ENCODE measurements around the gene BNIP2. TPM values are rescaled to one million over a fixed set of nuclear protein-coding genes. Genes with fewer than 3 reads are reported as not detected.

BNIP2 gene
- total RNA-seq, 1 experiment from 2014 or later, result 96.3 TPM

- H3K36me3 Mint-ChIP-seq (ENCODE audit: insufficient read depth, unreplicated experiment), result peaks cover 10% of the 10 kb centered on the region
- no peak for TF ChIP-seq CTCF (IDR thresholded peaks at IDR 0.05; ENCODE audit: unreplicated experiment)
- intact Hi-C loops (cut with micrococcal nuclease; ENCODE audit: unreplicated experiment), result no loop called here
- BruUV-seq (replicated peaks), result no TSS peak
- no peak overlapping the region for H3K4me3 Mint-ChIP-seq (ENCODE audit: low read depth, unreplicated experiment)
- no peaks in the 10 kb centered on the region for H3K4me1 Mint-ChIP-seq (ENCODE audit: low read depth, unreplicated experiment)
- no peaks in the 10 kb centered on the region for H3K27me3 Mint-ChIP-seq (ENCODE audit: unreplicated experiment)
- CTCF ChIA-PET, result no interaction called here
- H3K27ac Mint-ChIP-seq (ENCODE audit: unreplicated experiment), result no peak overlapping the region
- DNase-seq, result no peak
- no peaks in the 10 kb centered on the region for H3K9me3 Mint-ChIP-seq (ENCODE audit: low read depth, unreplicated experiment)
Observed at GRCh38 chr15:59659366-59659765, 29.8 kb downstream of the BNIP2 start.

GRCh38 chr15:59657635-59658125 is 31.4 kb downstream of the BNIP2 start:
- H3K36me3 Mint-ChIP-seq (ENCODE audit: insufficient read depth, unreplicated experiment), result peaks cover 15% of the 10 kb centered on the region
- DNase-seq, result peak; percentile 15
- H3K27ac Mint-ChIP-seq (ENCODE audit: unreplicated experiment), result no peak overlapping the region
- intact Hi-C loops (cut with micrococcal nuclease; ENCODE audit: unreplicated experiment), result no loop called here
- CTCF ChIA-PET, result interaction anchor here (0.6 to 0.9 kb wide), 5 partner anchors 63 to 270 kb away, joined by 3 to 4 read pairs (median 3); no protein-coding TSS in a partner anchor
- no peak for TF ChIP-seq CTCF (IDR thresholded peaks at IDR 0.05; ENCODE audit: unreplicated experiment)
- H3K4me3 Mint-ChIP-seq (ENCODE audit: low read depth, unreplicated experiment), result no peak overlapping the region
- BruUV-seq (replicated peaks), result no TSS peak
- H3K9me3 Mint-ChIP-seq (ENCODE audit: low read depth, unreplicated experiment), result peaks cover 3% of the 10 kb centered on the region
- H3K4me1 Mint-ChIP-seq (ENCODE audit: low read depth, unreplicated experiment), result peaks cover 6% of the 10 kb centered on the region
- no peaks in the 10 kb centered on the region for H3K27me3 Mint-ChIP-seq (ENCODE audit: unreplicated experiment)

DNA sequence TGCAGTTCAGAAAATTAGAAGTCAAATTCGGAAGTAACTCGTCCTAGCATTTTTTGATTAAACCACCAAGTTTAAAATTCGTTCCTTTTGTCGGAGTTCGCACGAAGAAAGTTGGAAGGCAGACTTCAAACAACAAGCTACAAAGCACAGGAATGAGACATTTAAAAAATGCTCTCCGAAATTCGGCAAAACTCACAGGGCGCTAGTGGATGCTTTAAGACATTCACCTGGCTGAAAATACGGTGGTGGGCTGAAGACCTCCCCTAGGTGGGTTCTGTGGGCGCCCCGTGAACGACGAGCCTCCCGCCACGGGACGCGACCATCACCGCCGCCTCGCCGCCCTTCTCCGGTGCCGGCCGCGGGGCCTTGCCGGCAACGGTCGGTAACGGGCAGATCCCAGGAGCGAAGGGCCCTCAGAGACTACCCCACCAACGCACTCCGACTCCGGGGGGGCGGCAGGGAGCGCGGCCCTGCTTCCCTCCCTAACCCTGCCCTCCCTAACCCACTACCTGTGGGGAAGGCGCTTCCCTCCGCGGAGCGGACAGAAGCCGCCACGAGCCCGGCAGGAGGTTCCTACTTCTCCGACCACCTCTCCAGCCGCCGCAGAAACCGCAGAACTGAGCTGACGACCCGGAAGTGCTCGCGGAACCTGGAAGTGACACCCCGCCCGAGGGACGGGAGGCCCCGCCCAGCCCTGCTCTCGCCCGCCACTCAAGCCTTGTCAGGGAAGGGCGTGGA is 32.1 kb downstream of the BNIP2 start, which contains the start of gene GTF2A2:
TSS of gene GTF2A2 (minus strand) at position 619 of the 738 bp plus-strand sequence. CDS start 5,238 bp downstream, outside the sequence.
- BruUV-seq (replicated peaks), result TSS peak; percentile 72
- Mint-ChIP-seq H3K27ac (ENCODE audit: unreplicated experiment) (no peak within 1 kb of the TSS), H3K4me3 (ENCODE audit: low read depth, unreplicated experiment) (no peak within 1 kb of the TSS), H3K36me3 (ENCODE audit: insufficient read depth, unreplicated experiment) (peaks cover 16% of the 10 kb centered on the region), H3K27me3 (ENCODE audit: unreplicated experiment) (no peaks in the 10 kb centered on the region), H3K9me3 (ENCODE audit: low read depth, unreplicated experiment) (peaks cover 7% of the 10 kb centered on the region), H3K4me1 (ENCODE audit: low read depth, unreplicated experiment) (peaks cover 8% of the 10 kb centered on the region)
- TF ChIP-seq CTCF (IDR thresholded peaks at IDR 0.05; ENCODE audit: unreplicated experiment), result no peak
- intact Hi-C loops (cut with micrococcal nuclease; ENCODE audit: unreplicated experiment), result no loop called here
- peak; percentile 98 for DNase-seq
- CTCF ChIA-PET, result interaction anchor here (0.6 to 0.9 kb wide), 5 partner anchors 63 to 269 kb away, joined by 3 to 4 read pairs (median 3); no protein-coding TSS in a partner anchor

- intact Hi-C loops (cut with micrococcal nuclease; ENCODE audit: unreplicated experiment), result no loop called here
- H3K36me3 Mint-ChIP-seq (ENCODE audit: insufficient read depth, unreplicated experiment), result peaks cover 15% of the 10 kb centered on the region
- H3K27ac Mint-ChIP-seq (ENCODE audit: unreplicated experiment), result no peak overlapping the region
- DNase-seq, result no peak
- no peaks in the 10 kb centered on the region for H3K27me3 Mint-ChIP-seq (ENCODE audit: unreplicated experiment)
- CTCF ChIA-PET, result interaction anchor here (0.6 kb wide), 1 partner anchor 350 kb away, joined by 6 read pairs; no protein-coding TSS in a partner anchor
- H3K4me1 Mint-ChIP-seq (ENCODE audit: low read depth, unreplicated experiment), result peaks cover 8% of the 10 kb centered on the region
- no peak for TF ChIP-seq CTCF (IDR thresholded peaks at IDR 0.05; ENCODE audit: unreplicated experiment)
- peaks cover 7% of the 10 kb centered on the region for H3K9me3 Mint-ChIP-seq (ENCODE audit: low read depth, unreplicated experiment)
- BruUV-seq (replicated peaks), result no TSS peak
- no peak overlapping the region for H3K4me3 Mint-ChIP-seq (ENCODE audit: low read depth, unreplicated experiment)
Observed at GRCh38 chr15:59654046-59654445, 35.1 kb downstream of the BNIP2 start.
